HG02678 (cell line): Measurements from ENCODE around the gene TMEM92.
"Not testable (repeated sequence)": the region's sequence is repeated elsewhere in the genome, so short reads cannot be mapped to it uniquely, and the experiment has no call there.

Experiments used
- ATAC-seq: cut with Tn5 transposase; IDR thresholded peaks from one replicate; pipeline ENCODE4 v1.9.1; 2021; ENCODE audit warnings: mild to moderate bottlenecking, moderate library complexity; ENCODE audit not compliant: unreplicated experiment

Gene TMEM92

GRCh38 chr17:50297407-50297865 lies 23.2 kb downstream of the TMEM92 start:
- ATAC-seq = no peak

- ATAC-seq = no peak
Measured at GRCh38 chr17:50298018-50298417, 23.8 kb downstream of the TMEM92 start.

GRCh38 chr17:50299776-50300175 lies 25.5 kb downstream of the TMEM92 start:
- ATAC-seq = no peak

GRCh38 chr17:50300824-50301223 lies 26.6 kb downstream of the TMEM92 start:
- ATAC-seq = not testable (repeated sequence)

- ATAC-seq = no peak
Measured at GRCh38 chr17:50301891-50302584, 27.8 kb downstream of the TMEM92 start.

- ATAC-seq = no peak
Measured at GRCh38 chr17:50303051-50303450, 28.8 kb downstream of the TMEM92 start.

GRCh38 chr17:50303596-50303995 lies 29.3 kb downstream of the TMEM92 start:
- ATAC-seq = no peak

GRCh38 chr17:50304781-50305404 lies 30.6 kb downstream of the TMEM92 start:
- no peak for ATAC-seq

GRCh38 chr17:50307654-50308053 lies 33.4 kb downstream of the TMEM92 start:
- no peak for ATAC-seq

GRCh38 chr17:50308666-50309065 lies 34.4 kb downstream of the TMEM92 start:
- no peak for ATAC-seq

- no peak for ATAC-seq
Measured at GRCh38 chr17:50310455-50311111, 36.3 kb downstream of the TMEM92 start.

GRCh38 chr17:50311112-50311460 lies 36.8 kb downstream of the TMEM92 start:
- no peak for ATAC-seq

- no peak for ATAC-seq
Measured at GRCh38 chr17:50311483-50311882, 37.2 kb downstream of the TMEM92 start.

- ATAC-seq = no peak
Measured at GRCh38 chr17:50312308-50312707, 38.0 kb downstream of the TMEM92 start.

GRCh38 chr17:50314456-50315011 lies 40.3 kb downstream of the TMEM92 start:
- ATAC-seq = no peak

GRCh38 chr17:50316016-50316587 lies 41.8 kb downstream of the TMEM92 start:
- no peak for ATAC-seq

GRCh38 chr17:50316660-50317059 lies 42.4 kb downstream of the TMEM92 start:
- not testable (repeated sequence) for ATAC-seq

- no peak for ATAC-seq
Measured at GRCh38 chr17:50317121-50317520, 42.9 kb downstream of the TMEM92 start.

- no peak for ATAC-seq
Measured at GRCh38 chr17:50318501-50319285, 44.4 kb downstream of the TMEM92 start.

GRCh38 chr17:50319306-50320004 lies 45.2 kb downstream of the TMEM92 start:
- no peak for ATAC-seq
